HL-60 (cell line): Measurements from ENCODE around the gene ZC3H8.

Source experiments
- DNase-seq, 2 experiments: peaks; one replicate each; pipeline ENCODE4 v3.0.0-alpha.2; 2010 to 2020; ENCODE audit warnings: low read depth in 1 of 2, low spot score in 1 of 2
- H3K27ac ChIP-seq: fragments of 250-450 bp; sonication (Bioruptor Pico); replicated peaks from 2 replicates; pipeline ENCODE4 v1.5.1; 2020; ENCODE audit warnings: mild to moderate bottlenecking, moderate library complexity
- H3K27me3 ChIP-seq: fragments of 250-450 bp; sonication (Bioruptor Pico); 2 replicates; pipeline ENCODE4 v1.5.1; 2021; ENCODE audit warnings: mild to moderate bottlenecking, moderate library complexity; ENCODE audit not compliant: insufficient read depth, poor library complexity, severe bottlenecking
- H3K4me3 ChIP-seq: replicated peaks from 2 replicates; pipeline ENCODE4 v1.5.1; 2011; ENCODE audit warnings: mild to moderate bottlenecking, control low read depth, low read length; ENCODE audit not compliant: insufficient read depth
- GABPA ChIP-seq: IDR thresholded peaks from 2 replicates; pipeline ENCODE4 v1.6.1; 2012; ENCODE audit warnings: low read depth
- POLR2AphosphoS5 ChIP-seq: IDR thresholded peaks from 2 replicates; pipeline ENCODE4 v1.6.1; 2012; ENCODE audit warnings: low read depth
- SPI1 ChIP-seq: IDR thresholded peaks from 2 replicates; pipeline ENCODE4 v1.6.1; 2012; ENCODE audit warnings: low read depth, mild to moderate bottlenecking, borderline replicate concordance
- TF ChIP-seq, protein P1 (sequence below): IDR thresholded peaks from 2 replicates; pipeline ENCODE4 v1.6.1; 2012; ENCODE audit warnings: low read depth; ENCODE audit not compliant: insufficient replicate concordance
- TF ChIP-seq, protein P2 (sequence below): IDR thresholded peaks from one replicate; pipeline ENCODE4 v1.5.1; 2011; ENCODE audit warnings: low read length, control low read depth, inconsistent platforms; ENCODE audit not compliant: insufficient read depth

ZC3H8 gene

DNA sequence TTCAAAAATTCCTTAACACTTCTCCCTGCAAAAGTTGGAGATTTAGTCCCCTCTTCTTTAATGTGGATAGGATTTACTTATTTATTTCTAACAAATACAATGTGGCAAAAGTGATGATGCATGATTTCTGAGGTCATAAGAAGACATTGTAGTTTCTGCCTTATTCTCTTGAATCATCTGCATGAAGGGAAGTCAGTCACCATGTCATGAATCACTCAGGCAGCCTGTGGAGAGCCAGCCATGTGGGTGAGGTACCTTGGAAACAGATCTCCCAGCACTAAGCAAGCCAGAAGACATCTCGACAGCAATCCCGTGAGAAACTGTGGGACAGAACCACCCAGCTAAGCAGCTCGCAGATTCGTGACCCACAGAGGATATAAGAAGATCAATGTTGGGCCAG, 2.7 kb upstream of the ZC3H8 start:
- Histone ChIP-seq H3K27ac (no peak overlapping the region), H3K4me3 (no peak overlapping the region), H3K27me3 (no peaks in the 10 kb centered on the region)
- TF ChIP-seq, protein P1, sequence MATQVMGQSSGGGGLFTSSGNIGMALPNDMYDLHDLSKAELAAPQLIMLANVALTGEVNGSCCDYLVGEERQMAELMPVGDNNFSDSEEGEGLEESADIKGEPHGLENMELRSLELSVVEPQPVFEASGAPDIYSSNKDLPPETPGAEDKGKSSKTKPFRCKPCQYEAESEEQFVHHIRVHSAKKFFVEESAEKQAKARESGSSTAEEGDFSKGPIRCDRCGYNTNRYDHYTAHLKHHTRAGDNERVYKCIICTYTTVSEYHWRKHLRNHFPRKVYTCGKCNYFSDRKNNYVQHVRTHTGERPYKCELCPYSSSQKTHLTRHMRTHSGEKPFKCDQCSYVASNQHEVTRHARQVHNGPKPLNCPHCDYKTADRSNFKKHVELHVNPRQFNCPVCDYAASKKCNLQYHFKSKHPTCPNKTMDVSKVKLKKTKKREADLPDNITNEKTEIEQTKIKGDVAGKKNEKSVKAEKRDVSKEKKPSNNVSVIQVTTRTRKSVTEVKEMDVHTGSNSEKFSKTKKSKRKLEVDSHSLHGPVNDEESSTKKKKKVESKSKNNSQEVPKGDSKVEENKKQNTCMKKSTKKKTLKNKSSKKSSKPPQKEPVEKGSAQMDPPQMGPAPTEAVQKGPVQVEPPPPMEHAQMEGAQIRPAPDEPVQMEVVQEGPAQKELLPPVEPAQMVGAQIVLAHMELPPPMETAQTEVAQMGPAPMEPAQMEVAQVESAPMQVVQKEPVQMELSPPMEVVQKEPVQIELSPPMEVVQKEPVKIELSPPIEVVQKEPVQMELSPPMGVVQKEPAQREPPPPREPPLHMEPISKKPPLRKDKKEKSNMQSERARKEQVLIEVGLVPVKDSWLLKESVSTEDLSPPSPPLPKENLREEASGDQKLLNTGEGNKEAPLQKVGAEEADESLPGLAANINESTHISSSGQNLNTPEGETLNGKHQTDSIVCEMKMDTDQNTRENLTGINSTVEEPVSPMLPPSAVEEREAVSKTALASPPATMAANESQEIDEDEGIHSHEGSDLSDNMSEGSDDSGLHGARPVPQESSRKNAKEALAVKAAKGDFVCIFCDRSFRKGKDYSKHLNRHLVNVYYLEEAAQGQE, result no peak
- TF ChIP-seq POLR2AphosphoS5 (no peak), GABPA (no peak), SPI1 (no peak)
- TF ChIP-seq, protein P2, sequence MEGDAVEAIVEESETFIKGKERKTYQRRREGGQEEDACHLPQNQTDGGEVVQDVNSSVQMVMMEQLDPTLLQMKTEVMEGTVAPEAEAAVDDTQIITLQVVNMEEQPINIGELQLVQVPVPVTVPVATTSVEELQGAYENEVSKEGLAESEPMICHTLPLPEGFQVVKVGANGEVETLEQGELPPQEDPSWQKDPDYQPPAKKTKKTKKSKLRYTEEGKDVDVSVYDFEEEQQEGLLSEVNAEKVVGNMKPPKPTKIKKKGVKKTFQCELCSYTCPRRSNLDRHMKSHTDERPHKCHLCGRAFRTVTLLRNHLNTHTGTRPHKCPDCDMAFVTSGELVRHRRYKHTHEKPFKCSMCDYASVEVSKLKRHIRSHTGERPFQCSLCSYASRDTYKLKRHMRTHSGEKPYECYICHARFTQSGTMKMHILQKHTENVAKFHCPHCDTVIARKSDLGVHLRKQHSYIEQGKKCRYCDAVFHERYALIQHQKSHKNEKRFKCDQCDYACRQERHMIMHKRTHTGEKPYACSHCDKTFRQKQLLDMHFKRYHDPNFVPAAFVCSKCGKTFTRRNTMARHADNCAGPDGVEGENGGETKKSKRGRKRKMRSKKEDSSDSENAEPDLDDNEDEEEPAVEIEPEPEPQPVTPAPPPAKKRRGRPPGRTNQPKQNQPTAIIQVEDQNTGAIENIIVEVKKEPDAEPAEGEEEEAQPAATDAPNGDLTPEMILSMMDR, result no peak
- no peak for DNase-seq

DNA sequence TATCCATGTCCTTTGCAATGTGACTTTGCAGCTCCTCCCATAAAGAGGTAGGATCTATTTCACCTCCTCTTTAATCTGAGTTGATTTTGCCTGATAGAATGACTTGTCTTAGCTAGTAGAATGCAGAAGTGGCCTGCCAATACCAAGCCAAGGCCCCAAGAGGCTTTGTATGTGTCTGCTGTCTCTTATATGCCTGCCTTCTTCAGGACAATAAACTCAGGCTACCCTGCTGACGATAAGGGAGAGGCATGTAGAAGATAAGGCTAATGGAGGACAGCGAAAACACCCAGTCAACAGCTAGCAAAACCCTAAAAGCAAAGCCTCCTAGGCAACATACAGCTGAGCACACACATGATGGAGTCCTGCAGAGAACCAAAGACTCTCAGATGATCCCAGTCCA, 1.8 kb upstream of the ZC3H8 start:
- Histone ChIP-seq H3K4me3 (no peak overlapping the region), H3K27ac (peak overlapping the region; percentile 17), H3K27me3 (no peaks in the 10 kb centered on the region)
- peak in 1 of 2 experiments; percentile 51 for DNase-seq
- TF ChIP-seq POLR2AphosphoS5 (no peak), SPI1 (peak; percentile 78), GABPA (no peak)
- TF ChIP-seq, protein P2, result no peak
- TF ChIP-seq, protein P1, result no peak

DNA sequence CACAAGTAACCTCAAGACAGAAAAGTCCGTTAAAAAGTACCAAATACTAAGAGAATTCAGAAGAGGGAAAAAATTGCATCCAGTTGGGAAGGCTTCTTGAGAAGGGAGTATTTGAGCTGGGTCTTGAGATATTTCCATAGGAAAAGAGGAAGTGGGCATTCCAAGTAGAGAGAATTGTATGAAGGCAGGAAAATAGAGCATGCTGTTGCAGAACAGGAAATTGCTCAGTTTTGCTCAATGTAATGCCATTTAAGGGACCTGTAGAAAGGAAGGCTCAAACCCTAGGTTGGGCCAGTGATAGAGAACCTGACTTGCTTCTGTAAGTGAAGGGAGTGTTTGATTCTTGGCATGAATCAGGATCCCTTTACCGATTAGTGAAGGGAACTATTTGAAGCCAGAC, 1.0 kb upstream of the ZC3H8 start:
- Histone ChIP-seq H3K4me3 (no peak overlapping the region), H3K27ac (peak overlapping the region; percentile 78), H3K27me3 (no peaks in the 10 kb centered on the region)
- TF ChIP-seq POLR2AphosphoS5, result no peak
- TF ChIP-seq SPI1, result peak; percentile 95
- peak; percentile 40; the same call in 1 of the 2 replicates for TF ChIP-seq GABPA
- DNase-seq, result peak in 1 of 2 experiments; percentile 76

DNA sequence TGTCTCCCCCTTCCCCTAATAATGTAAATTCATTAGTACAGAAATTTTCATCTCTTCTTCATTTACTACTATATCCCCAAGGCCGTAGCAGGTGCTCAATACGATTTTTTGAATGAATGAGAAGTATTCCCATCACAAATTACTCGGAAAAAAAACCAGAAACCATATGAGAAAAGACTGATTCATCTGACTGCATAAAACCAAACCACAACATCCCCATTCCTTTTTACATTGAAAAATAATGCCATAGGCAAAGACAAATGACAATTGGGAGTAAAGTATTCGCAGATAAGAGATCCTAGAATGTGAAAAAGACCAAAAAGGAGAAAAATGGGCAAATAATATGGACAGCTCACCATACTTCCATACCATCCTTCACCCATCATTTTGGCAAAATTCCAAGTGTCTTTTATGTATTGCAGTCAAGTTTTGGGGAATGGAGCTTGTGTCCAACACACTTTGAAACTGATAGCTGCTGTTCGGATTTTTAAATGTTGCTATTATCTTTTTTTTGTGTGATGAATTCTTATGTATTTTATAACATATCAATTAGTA, 1.5 kb downstream of the ZC3H8 start:
- TF ChIP-seq, protein P1, result no peak
- DNase-seq, result no peak
- no peak overlapping the region for H3K4me3 ChIP-seq
- no peak overlapping the region for H3K27ac ChIP-seq
- no peaks in the 10 kb centered on the region for H3K27me3 ChIP-seq
